Measurements from ENCODE around the gene RAPGEF4. TPM values are rescaled to one million over a fixed set of nuclear protein-coding genes. Genes with fewer than 3 reads are reported as not detected.

RAPGEF4 gene
- total RNA-seq, 1 experiment from 2014 or later, result 0.59 TPM

- no peak for DNase-seq (ENCODE audit: low read depth, low spot score)
- BruUV-seq (replicated peaks), result no TSS peak
Measured at GRCh38 chr2:172889768-172890430, 154.3 kb downstream of the RAPGEF4 start.

GRCh38 chr2:172893111-172893510 lies 157.5 kb downstream of the RAPGEF4 start:
- CTCF ChIA-PET, result no interaction called here
- Histone ChIP-seq H3K4me3 (replicated peaks in 1 of 2; ENCODE audit: low read depth in 1 of 2, low read length in 2 of 2) (no peak overlapping the region), H3K4me2 (ENCODE audit: low read length) (no peak overlapping the region), H3K27me3 (ENCODE audit: insufficient read depth, low read length) (peaks cover 58% of the 10 kb centered on the region), H3K36me3 (ENCODE audit: control insufficient read depth in 1 of 2, insufficient read depth in 2 of 2, low read length in 2 of 2) (no peaks in the 10 kb centered on the region), H3K79me2 (ENCODE audit: insufficient read depth, low read length) (no peaks in the 10 kb centered on the region), H3K9me3 (ENCODE audit: control insufficient read depth in 1 of 2, insufficient read depth in 1 of 2, low read depth in 1 of 2, low read length in 2 of 2) (no peaks in the 10 kb centered on the region), H3K9me2 (ENCODE audit: insufficient read depth) (no peaks in the 10 kb centered on the region), H2AFZ (ENCODE audit: low read depth, low read length, poor library complexity, severe bottlenecking) (no peak overlapping the region), H3K27ac (ENCODE audit: low read depth, low read length) (no peak overlapping the region), H3K9ac (ENCODE audit: low read length) (no peak overlapping the region), H4K20me1 (ENCODE audit: insufficient read depth) (no peaks in the 10 kb centered on the region), H3K4me1 (ENCODE audit: control insufficient read depth in 1 of 2, insufficient read depth in 2 of 2, low read length in 2 of 2) (no peaks in the 10 kb centered on the region)
- POLR2A ChIA-PET, result no interaction called here
- intact Hi-C loops (cut with micrococcal nuclease), result no loop called here
- DNase-seq (ENCODE audit: low read depth, low spot score) (no peak), ATAC-seq (no peak)
- BruUV-seq (replicated peaks), result no TSS peak
- RAD21 ChIA-PET (ENCODE audit: low non-redundant PET in 1 of 2, low total read pairs in 2 of 2, uncharacterized antibody in 2 of 2, unreplicated experiment in 2 of 2), result no interaction called here
- TF ChIP-seq EZH2 (IDR thresholded peaks at IDR 0.05) (no peak), EZH2phosphoT487 (IDR thresholded peaks at IDR 0.05; ENCODE audit: borderline replicate concordance) (no peak), FOSL1 (IDR thresholded peaks at IDR 0.05; ENCODE audit: low read depth) (no peak), TCF7L2 (IDR thresholded peaks at IDR 0.05; ENCODE audit: borderline replicate concordance, extremely low read depth, insufficient read depth, insufficient read length) (no peak), EGR1 (IDR thresholded peaks at IDR 0.05; ENCODE audit: low read depth) (no peak), CBX3 (IDR thresholded peaks at IDR 0.05; ENCODE audit: low read depth) (no peak), ZNF274 (IDR thresholded peaks at IDR 0.05; ENCODE audit: low read depth, low read length) (no peak), ELF1 (IDR thresholded peaks at IDR 0.05; ENCODE audit: borderline replicate concordance, low read depth) (no peak), CEBPB (IDR thresholded peaks at IDR 0.05; ENCODE audit: low read depth) (no peak), ZBTB33 (IDR thresholded peaks at IDR 0.05; ENCODE audit: extremely low read depth, insufficient replicate concordance, low read length) (no peak), JUND (IDR thresholded peaks at IDR 0.05) (no peak)

More at GRCh38 chr2:172889768-172890430, 154.3 kb downstream of the RAPGEF4 start:
- ChIA-PET RAD21 (ENCODE audit: low non-redundant PET in 1 of 2, low total read pairs in 2 of 2, uncharacterized antibody in 2 of 2, unreplicated experiment in 2 of 2) (no interaction called here), CTCF (no interaction called here), POLR2A (no interaction called here)
- no peak overlapping the region for H3K9ac ChIP-seq (ENCODE audit: low read length)
- TF ChIP-seq MAX (IDR thresholded peaks at IDR 0.05) (no peak), ZBTB33 (IDR thresholded peaks at IDR 0.05; ENCODE audit: extremely low read depth, insufficient replicate concordance, low read length) (no peak)
- intact Hi-C loops (cut with micrococcal nuclease), result no loop called here
- no peak overlapping the region for H3K27ac ChIP-seq (ENCODE audit: low read depth, low read length)
- no peaks in the 10 kb centered on the region for H3K36me3 ChIP-seq (ENCODE audit: control insufficient read depth in 1 of 2, insufficient read depth in 2 of 2, low read length in 2 of 2)
- H3K27me3 ChIP-seq (ENCODE audit: insufficient read depth, low read length), result peaks cover 43% of the 10 kb centered on the region
- H3K9me2 ChIP-seq (ENCODE audit: insufficient read depth), result no peaks in the 10 kb centered on the region
- no peaks in the 10 kb centered on the region for H3K79me2 ChIP-seq (ENCODE audit: insufficient read depth, low read length)
- H3K9me3 ChIP-seq (ENCODE audit: control insufficient read depth in 1 of 2, insufficient read depth in 1 of 2, low read depth in 1 of 2, low read length in 2 of 2), result no peaks in the 10 kb centered on the region
- no peak overlapping the region for H3K4me3 ChIP-seq (replicated peaks in 1 of 2; ENCODE audit: low read depth in 1 of 2, low read length in 2 of 2)
- no peak overlapping the region for H3K4me2 ChIP-seq (ENCODE audit: low read length)
- no peak overlapping the region for H2AFZ ChIP-seq (ENCODE audit: low read depth, low read length, poor library complexity, severe bottlenecking)
- ATAC-seq, result no peak
- H3K4me1 ChIP-seq (ENCODE audit: control insufficient read depth in 1 of 2, insufficient read depth in 2 of 2, low read length in 2 of 2), result no peaks in the 10 kb centered on the region
- H4K20me1 ChIP-seq (ENCODE audit: insufficient read depth), result no peaks in the 10 kb centered on the region
